Mononuclear cell (primary cell): ENCODE measurements around the gene MTPN. TPM values are rescaled to one million over a fixed set of nuclear protein-coding genes. Genes with fewer than 3 reads are reported as not detected.

Source experiments
- H3K27me3 ChIP-seq: 2 replicates; pipeline ENCODE4 v1.6.0; 2011; ENCODE audit warnings: low read length, control low read depth; ENCODE audit not compliant: insufficient read depth
- H3K4me1 ChIP-seq: 2 replicates; pipeline ENCODE4 v1.5.1; 2011; ENCODE audit warnings: mild to moderate bottlenecking, low read length, control low read depth; ENCODE audit not compliant: insufficient read depth
- H3K4me3 ChIP-seq: 2 replicates; pipeline ENCODE4 v1.5.1; 2011; ENCODE audit warnings: mild to moderate bottlenecking, low read length, moderate library complexity
- H3K9me3 ChIP-seq: 2 replicates; pipeline ENCODE4 v1.5.1; 2011; ENCODE audit warnings: low read depth, mild to moderate bottlenecking, control low read depth, low read length
- total RNA-seq: library from RNA; depleted of rRNA; stranded (reverse); fragments of >200 nt; gene quantifications from one replicate; pipeline ENCODE4 v1.2.3, GENCODE V29; 2012

Gene MTPN
- total RNA-seq, 1 donor: 181 TPM

- no peak overlapping the region for H3K4me3 ChIP-seq
- peaks cover 6% of the 10 kb centered on the region for H3K4me1 ChIP-seq
Measured at GRCh38 chr7:135950429-135950828, 26.7 kb downstream of the MTPN start.

GRCh38 chr7:135946289-135947055, 30.7 kb downstream of the MTPN start:
- no peak overlapping the region for H3K4me3 ChIP-seq
- H3K4me1 ChIP-seq: no peaks in the 10 kb centered on the region
- no peaks in the 10 kb centered on the region for H3K27me3 ChIP-seq
- no peaks in the 10 kb centered on the region for H3K9me3 ChIP-seq

More at GRCh38 chr7:135950429-135950828, 26.7 kb downstream of the MTPN start:
- no peaks in the 10 kb centered on the region for H3K9me3 ChIP-seq
- H3K27me3 ChIP-seq: no peaks in the 10 kb centered on the region

GRCh38 chr7:135944753-135945152, 32.4 kb downstream of the MTPN start:
- Histone ChIP-seq H3K27me3 (no peaks in the 10 kb centered on the region), H3K4me1 (no peaks in the 10 kb centered on the region), H3K9me3 (no peaks in the 10 kb centered on the region), H3K4me3 (no peak overlapping the region)

- H3K4me1 ChIP-seq: peaks cover 4% of the 10 kb centered on the region
- H3K4me3 ChIP-seq: no peak overlapping the region
- no peaks in the 10 kb centered on the region for H3K27me3 ChIP-seq
- no peaks in the 10 kb centered on the region for H3K9me3 ChIP-seq
Measured at GRCh38 chr7:135943134-135943879, 33.9 kb downstream of the MTPN start.

GRCh38 chr7:135942614-135943013, 34.5 kb downstream of the MTPN start:
- no peak overlapping the region for H3K4me3 ChIP-seq
- H3K9me3 ChIP-seq: no peaks in the 10 kb centered on the region
- H3K27me3 ChIP-seq: no peaks in the 10 kb centered on the region
- H3K4me1 ChIP-seq: peaks cover 4% of the 10 kb centered on the region

GRCh38 chr7:135940077-135941075, 36.8 kb downstream of the MTPN start:
- Histone ChIP-seq H3K4me1 (peaks cover 4% of the 10 kb centered on the region), H3K27me3 (no peaks in the 10 kb centered on the region), H3K9me3 (no peaks in the 10 kb centered on the region), H3K4me3 (no peak overlapping the region)

GRCh38 chr7:135939261-135939812, 37.8 kb downstream of the MTPN start:
- H3K4me3 ChIP-seq: no peak overlapping the region

GRCh38 chr7:135938563-135938962, 38.6 kb downstream of the MTPN start:
- no peaks in the 10 kb centered on the region for H3K27me3 ChIP-seq
- H3K9me3 ChIP-seq: no peaks in the 10 kb centered on the region
- no peak overlapping the region for H3K4me3 ChIP-seq
- peaks cover 13% of the 10 kb centered on the region for H3K4me1 ChIP-seq

More at GRCh38 chr7:135939261-135939812, 37.8 kb downstream of the MTPN start:
- Histone ChIP-seq H3K27me3 (no peaks in the 10 kb centered on the region), H3K9me3 (no peaks in the 10 kb centered on the region), H3K4me1 (peaks cover 5% of the 10 kb centered on the region)

GRCh38 chr7:135938086-135938485, 39.1 kb downstream of the MTPN start:
- no peaks in the 10 kb centered on the region for H3K27me3 ChIP-seq
- peaks cover 14% of the 10 kb centered on the region for H3K4me1 ChIP-seq
- no peak overlapping the region for H3K4me3 ChIP-seq
- no peaks in the 10 kb centered on the region for H3K9me3 ChIP-seq

GRCh38 chr7:135936497-135937217, 40.5 kb downstream of the MTPN start:
- H3K4me3 ChIP-seq: no peak overlapping the region
- no peaks in the 10 kb centered on the region for H3K27me3 ChIP-seq
- H3K4me1 ChIP-seq: peaks cover 19% of the 10 kb centered on the region
- H3K9me3 ChIP-seq: no peaks in the 10 kb centered on the region

GRCh38 chr7:135934651-135935050, 42.5 kb downstream of the MTPN start:
- Histone ChIP-seq H3K9me3 (no peaks in the 10 kb centered on the region), H3K27me3 (no peaks in the 10 kb centered on the region), H3K4me3 (no peak overlapping the region), H3K4me1 (peaks cover 31% of the 10 kb centered on the region)

GRCh38 chr7:135933509-135934188, 43.5 kb downstream of the MTPN start:
- Histone ChIP-seq H3K9me3 (no peaks in the 10 kb centered on the region), H3K4me1 (peaks cover 30% of the 10 kb centered on the region), H3K27me3 (no peaks in the 10 kb centered on the region), H3K4me3 (no peak overlapping the region)

GRCh38 chr7:135932131-135932530, 45.0 kb downstream of the MTPN start:
- no peaks in the 10 kb centered on the region for H3K27me3 ChIP-seq
- no peaks in the 10 kb centered on the region for H3K9me3 ChIP-seq
- H3K4me1 ChIP-seq: peaks cover 27% of the 10 kb centered on the region
- no peak overlapping the region for H3K4me3 ChIP-seq
